ENCODE results near the gene HERC3. TPM values are rescaled to one million over a fixed set of nuclear protein-coding genes. Genes with fewer than 3 reads are reported as not detected.

Gene HERC3
- polyA plus RNA-seq (ENCODE audit: insufficient read length) = 16.1 TPM
- long read RNA-seq, donor 1, full-length matches to known transcripts = 1 of 1 reads
- long read RNA-seq, donor 1, partial matches to known transcripts = 0 of 1 reads
- long read RNA-seq, donor 1, other reads (novel, unspliced or antisense) = 0 of 1 reads
- long read RNA-seq, donor 2 = 0 reads
- long read RNA-seq, donor 3 = 0 reads
- long read RNA-seq, donor 4 = 0 reads
- long read RNA-seq, donor 5 = 0 reads
- long read RNA-seq, donor 6, partial matches to known transcripts = 6 of 6 reads
- long read RNA-seq, donor 6, other reads (novel, unspliced or antisense) = 0 of 6 reads
- long read RNA-seq, donor 7, full-length matches to known transcripts = 1 of 1 reads
- long read RNA-seq, donor 7, partial matches to known transcripts = 0 of 1 reads
- long read RNA-seq, donor 7, other reads (novel, unspliced or antisense) = 0 of 1 reads
- long read RNA-seq, donor 8 = 0 reads

GRCh38 chr4:88591787-88592599, at the start of gene HERC3:
HERC3 (plus strand) TSS chr4:88592480; CDS start chr4:88605824, 13,344 bp downstream.
- DNase-seq = peak; percentile 89

GRCh38 chr4:88549815-88550214, 42.5 kb upstream of the HERC3 start:
- no peak for DNase-seq

- no peak for DNase-seq
These were observed 24.7 kb upstream of the HERC3 start for GRCh38 chr4:88567591-88567990.

- DNase-seq = no peak
These were observed 22.3 kb upstream of the HERC3 start for GRCh38 chr4:88570001-88570400.

GRCh38 chr4:88573276-88573980, 18.9 kb upstream of the HERC3 start:
- no peak for DNase-seq

- DNase-seq = no peak
These were observed 18.3 kb upstream of the HERC3 start for GRCh38 chr4:88573995-88574394.

GRCh38 chr4:88575186-88575585, 17.1 kb upstream of the HERC3 start:
- DNase-seq = no peak

- DNase-seq = no peak
These were observed 9.8 kb upstream of the HERC3 start for GRCh38 chr4:88582493-88582892.

- DNase-seq = no peak
These were observed 8.4 kb upstream of the HERC3 start for GRCh38 chr4:88583631-88584470.

GRCh38 chr4:88584471-88584900, 7.8 kb upstream of the HERC3 start:
- no peak for DNase-seq

- no peak for DNase-seq
These were observed 6.4 kb upstream of the HERC3 start for GRCh38 chr4:88585917-88586316.

GRCh38 chr4:88587306-88587705, 5.0 kb upstream of the HERC3 start:
- DNase-seq = no peak

GRCh38 chr4:88592600-88593448, 544 bp downstream of the HERC3 start:
- DNase-seq = peak; percentile 50

- no peak for DNase-seq
These were observed 5.8 kb downstream of the HERC3 start for GRCh38 chr4:88597970-88598660.

GRCh38 chr4:88599298-88599697, 7.0 kb downstream of the HERC3 start:
- DNase-seq = no peak

- DNase-seq = no peak
These were observed 7.4 kb downstream of the HERC3 start for GRCh38 chr4:88599714-88600113.

GRCh38 chr4:88600176-88600838, 8.0 kb downstream of the HERC3 start:
- no peak for DNase-seq

- no peak for DNase-seq
These were observed 12.8 kb downstream of the HERC3 start for GRCh38 chr4:88604978-88605678.

GRCh38 chr4:88605736-88606135, 13.5 kb downstream of the HERC3 start:
- no peak for DNase-seq
